CD8-positive, alpha-beta memory T cell (primary cell): ENCODE data around the gene HOPX. TPM values are rescaled to one million over a fixed set of nuclear protein-coding genes. Genes with fewer than 3 reads are reported as not detected.

Experiments used
- CTCF ChIA-PET: fragments of 350-600 bp; sonication (Branson Sonifier 250); formaldehyde crosslinking; loops from one replicate; lab custom pipeline; 2021; ENCODE audit warnings: antibody characterized with exemption; lab: Charles Lee
- POLR2A ChIA-PET: fragments of 350-600 bp; sonication (Branson Sonifier 250); formaldehyde crosslinking; loops from one replicate; lab custom pipeline; 2021; ENCODE audit warnings: antibody characterized with exemption; lab: Charles Lee
- DNase-seq, 5 donors: peaks; one replicate each; pipeline versions ENCODE4 v3.0.0 to v3.0.0-alpha.2; 2020 to 2022; ENCODE audit warnings: mixed read lengths in 1 of 5
- H3K27ac ChIP-seq: one replicate; pipeline ENCODE4 v1.7.0; 2013; ENCODE audit warnings: low read depth, mild to moderate bottlenecking, low read length, moderate library complexity
- H3K27me3 ChIP-seq: 2 replicates; pipeline ENCODE4 v1.7.0; 2013; ENCODE audit warnings: low read length, mild to moderate bottlenecking; ENCODE audit not compliant: insufficient read depth, poor library complexity, severe bottlenecking
- H3K36me3 ChIP-seq: 2 replicates; pipeline ENCODE4 v1.7.0; 2013; ENCODE audit warnings: mild to moderate bottlenecking, low read length, moderate library complexity; ENCODE audit not compliant: insufficient read depth
- H3K4me1 ChIP-seq: 2 replicates; pipeline ENCODE4 v1.7.0; 2013; ENCODE audit warnings: mild to moderate bottlenecking, low read length, moderate library complexity; ENCODE audit not compliant: insufficient read depth
- H3K4me3 ChIP-seq: 2 replicates; pipeline ENCODE4 v1.7.0; 2013; ENCODE audit warnings: mild to moderate bottlenecking, low read length
- H3K9me3 ChIP-seq: 2 replicates; pipeline ENCODE4 v1.7.0; 2013; ENCODE audit warnings: mild to moderate bottlenecking, low read length
- H3K27ac Mint-ChIP-seq, 8 donors: one replicate each; pipeline ENCODE4 v1.8.0; 2020 to 2021; ENCODE audit warnings: mixed read lengths in 8 of 8, mild to moderate bottlenecking in 6 of 8, inconsistent platforms in 3 of 8, moderate library complexity in 3 of 8
- H3K27me3 Mint-ChIP-seq, 2 donors: one replicate each; pipeline ENCODE4 v1.8.0; 2020 to 2021; ENCODE audit warnings: mixed read lengths in 2 of 2, mild to moderate bottlenecking in 1 of 2, moderate library complexity in 1 of 2
- H3K36me3 Mint-ChIP-seq, 3 donors: one replicate each; pipeline ENCODE4 v1.8.0; 2020 to 2021; ENCODE audit warnings: mixed read lengths in 3 of 3, inconsistent platforms in 1 of 3, mild to moderate bottlenecking in 1 of 3
- H3K4me1 Mint-ChIP-seq, 3 donors: one replicate each; pipeline ENCODE4 v1.8.0; 2020 to 2021; ENCODE audit warnings: mixed read lengths in 3 of 3, inconsistent platforms in 1 of 3, mild to moderate bottlenecking in 1 of 3
- H3K4me3 Mint-ChIP-seq, 7 donors: one replicate each; pipeline ENCODE4 v1.8.0; 2020 to 2021; ENCODE audit warnings: mixed read lengths in 7 of 7, mild to moderate bottlenecking in 6 of 7, moderate library complexity in 4 of 7, inconsistent platforms in 2 of 7
- H3K9me3 Mint-ChIP-seq, 5 donors: one replicate each; pipeline ENCODE4 v1.8.0; 2020 to 2022; ENCODE audit warnings: mixed read lengths in 5 of 5, mild to moderate bottlenecking in 3 of 5, moderate library complexity in 2 of 5, inconsistent platforms in 1 of 5
- polyA plus RNA-seq: library from polyadenylated mRNA; unstranded; fragments of 300-500 nt; fragmentation: Illumina TruSeq; gene quantifications from one replicate; pipeline ENCODE4 v1.2.3, GENCODE V29; 2021
- total RNA-seq, 2 experiments: library from RNA; stranded (reverse); gene quantifications; one replicate each; pipeline ENCODE4 v1.2.3, GENCODE V29; 2021

HOPX gene
- total and polyA plus RNA-seq, 3 experiments from 2014 or later = 159 to 285 (median 171) TPM

DNA sequence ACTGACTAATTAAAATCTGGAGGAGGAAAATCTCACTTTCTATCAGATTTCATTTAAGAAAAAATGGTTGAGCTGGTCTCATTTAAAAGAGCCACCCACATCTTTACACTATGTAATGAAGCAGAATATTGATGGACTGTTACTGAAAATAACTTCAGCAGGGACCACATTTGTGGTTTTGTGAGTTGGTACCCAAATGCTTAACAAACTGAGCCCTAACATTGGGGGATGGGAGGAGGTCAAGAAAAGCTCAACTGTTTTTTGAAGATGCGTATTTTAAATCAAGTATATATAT lies 30.1 kb downstream of the HOPX start:
- DNase-seq = no peak
- peaks cover 0 to 8% (median under 1%) of the 10 kb centered on the region in 5 donors for H3K9me3 Mint-ChIP-seq
- H3K27me3 ChIP-seq = no peaks in the 10 kb centered on the region
- H3K4me1 ChIP-seq = peaks cover 44% of the 10 kb centered on the region
- H3K4me3 Mint-ChIP-seq = peak overlapping the region in 5 of 7 donors; percentile 7 to 76 (median 31)
- peaks cover 69 to 72% (median 72%) of the 10 kb centered on the region in 3 donors for H3K4me1 Mint-ChIP-seq
- no peak overlapping the region for H3K4me3 ChIP-seq
- H3K36me3 ChIP-seq = no peaks in the 10 kb centered on the region
- ChIA-PET CTCF (interaction anchor here (5.2 kb wide), 1 partner anchor 11 kb away, joined by 16 read pairs; no protein-coding TSS in a partner anchor), POLR2A (interaction anchor here (1.1 kb wide), 1 partner anchor 113 kb away, joined by 3 read pairs; no protein-coding TSS in a partner anchor)
- peaks cover 6 to 26% (median 20%) of the 10 kb centered on the region in 3 donors for H3K36me3 Mint-ChIP-seq
- H3K27ac ChIP-seq = no peak overlapping the region
- no peaks in the 10 kb centered on the region for H3K9me3 ChIP-seq
- peak overlapping the region in 7 of 8 donors; percentile 71 to 98 (median 82) for H3K27ac Mint-ChIP-seq
- peaks cover 0 to 3% of the 10 kb centered on the region in 2 donors for H3K27me3 Mint-ChIP-seq

DNA sequence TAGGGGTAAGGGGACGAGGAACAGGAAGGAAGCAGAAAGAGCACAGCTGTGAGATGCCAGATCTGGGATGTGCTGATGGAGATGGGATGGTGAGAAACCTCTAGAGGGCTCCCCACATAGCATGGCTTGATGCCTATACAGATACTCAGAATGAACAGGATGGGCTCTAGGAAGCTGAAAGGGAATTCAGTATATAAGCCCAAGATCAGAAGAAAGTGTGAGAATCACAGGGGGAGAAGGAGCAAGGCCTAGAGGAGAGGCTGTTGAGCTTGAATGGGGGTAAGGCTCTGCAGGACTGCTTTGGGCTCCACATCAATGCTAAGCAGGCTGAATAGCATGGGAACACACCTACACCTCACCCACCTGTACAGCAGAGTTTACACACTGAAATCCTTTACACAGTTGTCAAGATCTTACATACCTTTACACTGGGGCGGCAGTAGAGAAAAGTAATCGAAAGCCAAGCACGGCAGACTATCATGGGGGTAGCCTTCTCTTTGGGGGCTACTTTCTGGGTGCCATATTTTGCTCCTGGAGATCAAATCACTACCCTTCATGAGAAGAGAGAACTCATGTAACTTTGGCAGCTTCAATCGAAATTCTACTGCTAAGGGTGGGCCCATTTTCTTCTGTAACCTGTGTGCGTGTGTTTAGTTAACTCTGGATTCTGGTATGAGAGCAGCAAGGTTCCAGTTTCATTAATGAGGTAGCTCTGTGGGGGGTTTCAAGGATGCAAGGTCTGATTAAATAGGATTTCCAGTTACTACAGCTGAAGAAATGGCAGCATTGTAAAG lies 30.6 kb downstream of the HOPX start:
- DNase-seq = no peak

DNA sequence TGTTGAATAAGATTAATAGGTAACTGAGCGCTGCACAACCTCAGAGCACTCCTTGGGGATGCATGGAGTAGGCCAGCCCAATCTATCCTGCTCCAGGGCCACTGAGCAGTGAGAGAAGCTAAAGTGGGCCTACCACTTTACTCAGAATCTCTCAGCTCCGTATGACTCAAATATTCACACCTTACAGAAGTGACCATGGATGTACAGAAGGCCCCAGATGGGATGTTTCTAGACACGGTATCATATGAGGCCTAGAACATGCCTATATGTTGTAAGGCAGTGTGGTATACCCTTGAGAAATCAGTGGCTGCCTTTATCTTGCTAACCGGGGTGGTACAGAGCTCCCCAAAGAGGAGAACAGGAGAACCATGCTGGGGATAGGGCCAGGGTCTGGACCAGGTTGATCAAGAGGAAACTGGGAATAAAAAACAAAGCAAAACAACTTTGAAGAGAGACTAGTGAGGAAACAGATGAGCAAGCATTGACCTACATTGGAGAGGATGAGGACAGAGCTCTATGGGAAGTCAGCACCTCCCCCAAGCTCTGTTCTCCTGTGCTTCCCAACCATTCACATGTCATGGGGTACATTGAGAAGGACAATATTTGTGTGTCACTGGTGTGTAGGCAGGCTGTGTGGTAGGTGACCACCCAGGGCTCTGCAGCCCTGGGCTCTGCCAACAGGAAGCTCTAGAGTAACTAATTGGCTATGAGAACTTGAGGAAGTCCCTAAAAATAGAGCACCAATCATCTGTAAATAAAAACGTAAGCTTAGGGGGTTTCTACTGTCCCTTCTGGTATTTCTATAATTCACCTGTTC lies 31.4 kb downstream of the HOPX start:
- CTCF ChIA-PET = interaction anchor here (1.2 to 5.2 kb wide), 4 partner anchors 9 to 150 kb away, joined by 3 to 16 read pairs (median 6); no protein-coding TSS in a partner anchor

More for the DNA sequence above, 30.6 kb downstream of the HOPX start:
- CTCF ChIA-PET = interaction anchor here (1.2 to 5.2 kb wide), 4 partner anchors 8 to 149 kb away, joined by 3 to 16 read pairs (median 6); no protein-coding TSS in a partner anchor
- Histone ChIP-seq H3K27me3 (no peaks in the 10 kb centered on the region), H3K4me1 (peaks cover 44% of the 10 kb centered on the region), H3K27ac (no peak overlapping the region), H3K36me3 (no peaks in the 10 kb centered on the region), H3K9me3 (no peaks in the 10 kb centered on the region), H3K4me3 (no peak overlapping the region)
- POLR2A ChIA-PET = no interaction called here
- Mint-ChIP-seq H3K4me1 (peaks cover 69 to 72% (median 72%) of the 10 kb centered on the region in 3 donors), H3K4me3 (peak overlapping the region; percentile 16 to 76 (median 58)), H3K9me3 (peaks cover 0 to 8% (median 4%) of the 10 kb centered on the region in 5 donors), H3K36me3 (peaks cover 7 to 28% (median 23%) of the 10 kb centered on the region in 3 donors), H3K27ac (peak overlapping the region; percentile 71 to 98 (median 85)), H3K27me3 (peaks cover 0 to 3% of the 10 kb centered on the region in 2 donors)

DNA sequence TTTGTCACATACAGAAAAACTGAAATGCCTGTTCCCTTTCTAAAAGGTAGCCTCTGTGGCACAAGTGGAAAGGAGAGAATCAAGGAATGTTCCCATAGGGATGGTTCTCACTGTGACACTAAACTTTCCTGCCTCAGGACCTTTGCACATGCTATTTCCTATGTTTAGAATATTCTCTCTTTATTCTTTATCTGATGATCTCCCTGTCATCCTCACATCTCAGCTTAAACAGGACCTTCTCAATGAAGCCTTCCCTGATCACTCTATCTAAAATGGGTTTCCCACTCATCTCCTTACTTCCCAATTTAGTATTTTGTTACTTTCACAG lies 32.3 kb downstream of the HOPX start:
- Histone ChIP-seq H3K27ac (no peak overlapping the region), H3K4me1 (peaks cover 32% of the 10 kb centered on the region), H3K9me3 (no peaks in the 10 kb centered on the region), H3K4me3 (no peak overlapping the region), H3K36me3 (no peaks in the 10 kb centered on the region), H3K27me3 (no peaks in the 10 kb centered on the region)
- Mint-ChIP-seq H3K4me3 (peak overlapping the region in 2 of 7 donors; percentile 17 to 30), H3K36me3 (peaks cover 7 to 23% (median 23%) of the 10 kb centered on the region in 3 donors), H3K27me3 (peaks cover 0 to 1% of the 10 kb centered on the region in 2 donors), H3K27ac (peak overlapping the region in 6 of 8 donors; percentile 41 to 98 (median 81)), H3K9me3 (peaks cover 0 to 8% (median 4%) of the 10 kb centered on the region in 5 donors), H3K4me1 (peaks cover 53 to 56% (median 56%) of the 10 kb centered on the region in 3 donors)
- no peak for DNase-seq
- CTCF ChIA-PET = interaction anchor here (1.5 to 5.2 kb wide), 3 partner anchors 8 to 151 kb away, joined by 5 to 16 read pairs (median 7); no protein-coding TSS in a partner anchor
- POLR2A ChIA-PET = no interaction called here

More for the DNA sequence above, 31.4 kb downstream of the HOPX start:
- Mint-ChIP-seq H3K9me3 (peaks cover 0 to 8% (median 4%) of the 10 kb centered on the region in 5 donors), H3K4me3 (peak overlapping the region; percentile 16 to 76 (median 34)), H3K27me3 (peaks cover 0 to 2% of the 10 kb centered on the region in 2 donors), H3K27ac (peak overlapping the region; percentile 71 to 98 (median 85)), H3K4me1 (peaks cover 62 to 65% (median 64%) of the 10 kb centered on the region in 3 donors), H3K36me3 (peaks cover 7 to 23% (median 23%) of the 10 kb centered on the region in 3 donors)
- no peaks in the 10 kb centered on the region for H3K36me3 ChIP-seq
- H3K4me3 ChIP-seq = no peak overlapping the region
- POLR2A ChIA-PET = interaction anchor here (0.5 kb wide), 1 partner anchor 170 kb away, joined by 6 read pairs; no protein-coding TSS in a partner anchor
- H3K27ac ChIP-seq = no peak overlapping the region
- H3K4me1 ChIP-seq = peaks cover 41% of the 10 kb centered on the region
- no peaks in the 10 kb centered on the region for H3K9me3 ChIP-seq
- no peaks in the 10 kb centered on the region for H3K27me3 ChIP-seq
- DNase-seq = no peak

DNA sequence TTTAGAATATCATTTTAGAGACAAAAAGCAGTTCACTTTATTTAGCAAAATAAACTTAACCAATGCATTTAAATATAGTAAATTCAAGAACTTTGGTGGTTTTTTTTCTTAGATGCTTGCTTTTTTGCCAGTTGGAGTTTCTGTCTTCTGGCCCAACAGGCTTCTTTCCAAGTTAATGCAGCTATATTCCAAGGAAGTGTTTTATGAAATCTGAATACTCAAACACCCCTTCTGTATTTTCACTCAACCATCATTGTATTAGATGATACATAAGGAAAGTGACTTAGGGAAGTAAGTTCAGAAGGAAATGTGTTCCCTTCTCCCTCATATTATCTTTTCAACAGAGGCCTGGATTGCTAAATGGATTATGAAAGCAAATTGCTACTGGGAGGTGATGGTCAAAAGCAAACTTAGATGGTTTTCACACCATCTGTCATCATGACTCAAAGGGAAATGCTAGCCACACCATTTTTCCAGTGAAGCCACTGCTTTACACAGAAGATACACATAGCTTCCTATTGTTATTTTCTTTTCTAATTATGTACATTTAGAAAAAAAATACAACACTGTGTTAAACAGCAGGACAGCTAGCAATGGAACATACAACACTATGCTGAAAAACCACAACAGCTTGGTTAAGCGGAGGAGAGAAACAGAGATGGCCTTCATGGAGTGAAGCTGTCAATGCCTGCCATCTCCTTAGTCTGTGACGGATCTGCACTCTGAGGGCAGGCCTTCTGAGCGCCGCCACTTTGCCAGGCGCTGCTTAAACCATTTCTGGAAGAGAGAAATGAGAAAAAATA lies 32.9 kb downstream of the HOPX start:
- Histone ChIP-seq H3K27ac (no peak overlapping the region), H3K4me1 (peaks cover 26% of the 10 kb centered on the region), H3K27me3 (no peaks in the 10 kb centered on the region), H3K9me3 (no peaks in the 10 kb centered on the region), H3K36me3 (no peaks in the 10 kb centered on the region), H3K4me3 (no peak overlapping the region)
- peak overlapping the region in 2 of 7 donors; percentile 3 to 28 for H3K4me3 Mint-ChIP-seq
- no peak for DNase-seq
- H3K27me3 Mint-ChIP-seq = peaks cover 0 to 1% of the 10 kb centered on the region in 2 donors
- peaks cover 47 to 50% (median 50%) of the 10 kb centered on the region in 3 donors for H3K4me1 Mint-ChIP-seq
- ChIA-PET CTCF (no interaction called here), POLR2A (no interaction called here)
- peaks cover 0 to 8% (median 4%) of the 10 kb centered on the region in 5 donors for H3K9me3 Mint-ChIP-seq
- H3K27ac Mint-ChIP-seq = peak overlapping the region; percentile 2 to 91 (median 48)
- peaks cover 7 to 23% (median 23%) of the 10 kb centered on the region in 3 donors for H3K36me3 Mint-ChIP-seq

DNA sequence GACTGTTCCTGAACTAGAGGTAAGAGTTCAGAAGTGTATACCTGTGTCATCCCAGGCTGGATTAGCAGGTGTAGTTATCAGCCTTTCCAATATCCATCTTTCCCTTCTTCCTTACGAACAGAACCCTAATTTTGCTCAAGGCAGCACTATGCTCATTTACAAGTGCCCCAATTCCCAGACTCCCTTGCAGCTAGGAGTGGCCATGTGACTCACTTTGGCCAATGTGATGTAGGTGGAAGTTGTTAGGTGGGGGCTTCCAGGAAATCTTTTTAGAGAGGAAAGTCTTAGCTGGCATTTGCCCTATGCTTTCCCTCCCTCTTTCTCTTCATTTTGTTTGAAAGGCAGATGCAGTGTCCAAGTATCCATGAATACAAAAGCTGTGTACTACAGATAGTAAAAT lies 34.8 kb downstream of the HOPX start:
- no peak for DNase-seq
- Histone ChIP-seq H3K27ac (no peak overlapping the region), H3K9me3 (no peaks in the 10 kb centered on the region), H3K36me3 (no peaks in the 10 kb centered on the region), H3K27me3 (no peaks in the 10 kb centered on the region), H3K4me3 (no peak overlapping the region), H3K4me1 (peaks cover 24% of the 10 kb centered on the region)
- ChIA-PET POLR2A (no interaction called here), CTCF (interaction anchor here (0.7 kb wide), 1 partner anchor 9 kb away, joined by 3 read pairs; no protein-coding TSS in a partner anchor)
- Mint-ChIP-seq H3K9me3 (peaks cover 0 to 8% (median 4%) of the 10 kb centered on the region in 5 donors), H3K4me1 (peaks cover 34 to 39% (median 39%) of the 10 kb centered on the region in 3 donors), H3K4me3 (no peak overlapping the region), H3K27ac (peak overlapping the region in 1 of 8 donors; percentile 73), H3K27me3 (no peaks in the 10 kb centered on the region), H3K36me3 (peaks cover 7 to 23% (median 23%) of the 10 kb centered on the region in 3 donors)

DNA sequence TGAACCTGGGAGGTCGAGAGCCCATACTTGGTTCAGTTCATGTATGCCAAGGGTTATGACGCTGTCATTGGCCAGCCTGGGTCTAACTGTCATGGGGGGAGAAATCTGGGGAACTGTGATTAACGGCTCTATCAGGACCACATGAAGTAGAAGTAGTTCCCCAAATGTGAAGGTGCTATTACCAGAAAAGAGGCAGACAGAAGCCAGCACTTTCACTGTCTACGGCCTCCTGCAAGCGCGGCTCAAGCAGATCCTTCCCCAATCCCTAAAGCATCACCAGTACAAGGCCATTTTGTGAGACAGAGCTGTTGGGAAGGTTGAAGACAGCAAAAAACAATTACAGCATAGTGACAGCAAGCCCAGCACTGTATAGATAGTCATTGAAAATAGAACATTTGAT lies 37.5 kb downstream of the HOPX start:
- no peak for DNase-seq
- Mint-ChIP-seq H3K9me3 (peaks cover 0 to 8% (median 4%) of the 10 kb centered on the region in 5 donors), H3K4me1 (peaks cover 20 to 26% (median 22%) of the 10 kb centered on the region in 3 donors), H3K4me3 (no peak overlapping the region), H3K36me3 (peaks cover 4 to 23% (median 17%) of the 10 kb centered on the region in 3 donors), H3K27me3 (no peaks in the 10 kb centered on the region), H3K27ac (no peak overlapping the region)
- no peak overlapping the region for H3K4me3 ChIP-seq
- no peaks in the 10 kb centered on the region for H3K9me3 ChIP-seq
- H3K36me3 ChIP-seq = no peaks in the 10 kb centered on the region
- ChIA-PET POLR2A (no interaction called here), CTCF (interaction anchor here (2.1 kb wide), 1 partner anchor 11 kb away, joined by 5 read pairs; no protein-coding TSS in a partner anchor)
- no peak overlapping the region for H3K27ac ChIP-seq
- H3K27me3 ChIP-seq = no peaks in the 10 kb centered on the region
- H3K4me1 ChIP-seq = no peaks in the 10 kb centered on the region
